GM12874 (cell line): ENCODE measurements around the gene PIGM.

Experiments used
- TF ChIP-seq, protein P1 (sequence below): IDR thresholded peaks from 2 replicates; pipeline ENCODE4 v1.5.1; 2011; ENCODE audit warnings: low read depth, mild to moderate bottlenecking, control low read depth, low read length, moderate library complexity; ENCODE audit not compliant: insufficient read depth

The PIGM gene

DNA sequence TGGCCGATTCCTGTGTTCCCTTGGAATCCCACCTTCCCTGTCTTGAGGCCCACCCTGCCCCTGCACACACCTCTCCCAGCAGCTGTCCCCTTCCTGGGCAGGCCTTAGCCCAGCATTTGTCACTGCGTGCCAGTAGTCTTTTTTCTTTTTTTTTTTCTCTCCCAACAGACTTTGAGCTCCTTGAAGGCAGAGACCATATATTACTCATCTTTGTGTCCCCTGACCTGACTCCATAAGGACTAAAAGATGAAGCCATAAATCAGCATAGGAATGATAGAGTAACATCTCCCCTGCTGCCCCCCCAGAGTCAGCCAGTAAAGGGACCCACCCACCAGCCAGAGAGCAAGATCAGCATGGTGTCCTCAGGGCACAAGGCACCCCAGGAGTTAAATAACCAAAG, 27.4 kb downstream of the PIGM start:
- TF ChIP-seq, protein P1, sequence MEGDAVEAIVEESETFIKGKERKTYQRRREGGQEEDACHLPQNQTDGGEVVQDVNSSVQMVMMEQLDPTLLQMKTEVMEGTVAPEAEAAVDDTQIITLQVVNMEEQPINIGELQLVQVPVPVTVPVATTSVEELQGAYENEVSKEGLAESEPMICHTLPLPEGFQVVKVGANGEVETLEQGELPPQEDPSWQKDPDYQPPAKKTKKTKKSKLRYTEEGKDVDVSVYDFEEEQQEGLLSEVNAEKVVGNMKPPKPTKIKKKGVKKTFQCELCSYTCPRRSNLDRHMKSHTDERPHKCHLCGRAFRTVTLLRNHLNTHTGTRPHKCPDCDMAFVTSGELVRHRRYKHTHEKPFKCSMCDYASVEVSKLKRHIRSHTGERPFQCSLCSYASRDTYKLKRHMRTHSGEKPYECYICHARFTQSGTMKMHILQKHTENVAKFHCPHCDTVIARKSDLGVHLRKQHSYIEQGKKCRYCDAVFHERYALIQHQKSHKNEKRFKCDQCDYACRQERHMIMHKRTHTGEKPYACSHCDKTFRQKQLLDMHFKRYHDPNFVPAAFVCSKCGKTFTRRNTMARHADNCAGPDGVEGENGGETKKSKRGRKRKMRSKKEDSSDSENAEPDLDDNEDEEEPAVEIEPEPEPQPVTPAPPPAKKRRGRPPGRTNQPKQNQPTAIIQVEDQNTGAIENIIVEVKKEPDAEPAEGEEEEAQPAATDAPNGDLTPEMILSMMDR: no peak

DNA sequence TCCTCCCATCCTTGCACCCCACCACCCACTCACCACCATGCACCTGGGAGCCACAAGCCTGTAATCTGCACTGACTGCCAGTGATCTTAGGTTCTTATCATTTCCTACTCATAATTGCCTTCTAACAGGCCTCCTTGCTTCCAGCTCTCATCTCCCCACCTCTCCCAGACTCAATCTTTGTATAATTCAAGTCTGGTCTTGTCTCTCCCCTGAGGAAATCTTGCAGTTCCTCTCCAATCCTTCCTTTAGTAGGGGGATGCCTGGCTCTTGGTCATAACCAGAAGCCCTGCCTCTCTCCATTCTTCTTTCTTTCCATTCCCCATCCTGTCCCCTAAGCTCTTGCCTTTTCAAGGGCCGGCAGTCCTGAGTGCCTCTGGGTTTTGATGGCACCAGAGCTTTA, 27.8 kb downstream of the PIGM start:
- TF ChIP-seq, protein P1: no peak

DNA sequence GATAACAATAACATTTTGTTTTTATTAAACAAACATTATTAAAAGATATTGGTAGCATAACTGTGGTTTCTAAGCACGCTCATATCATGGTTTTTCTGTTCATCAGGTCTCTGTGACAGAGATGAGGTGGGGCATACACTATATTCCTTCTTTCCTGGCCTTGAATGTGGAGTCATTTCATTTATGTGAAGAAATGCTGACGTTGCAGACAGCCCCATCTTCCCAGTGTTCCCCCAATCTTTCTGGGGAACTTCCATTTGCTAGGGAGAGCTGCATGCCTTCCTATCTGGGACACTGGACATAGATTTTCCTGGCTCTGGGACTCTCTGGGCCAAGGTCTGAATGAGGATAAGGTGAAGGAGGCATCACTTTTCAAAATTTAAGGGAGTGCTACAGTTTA, 30.4 kb downstream of the PIGM start:
- TF ChIP-seq, protein P1: no peak

DNA sequence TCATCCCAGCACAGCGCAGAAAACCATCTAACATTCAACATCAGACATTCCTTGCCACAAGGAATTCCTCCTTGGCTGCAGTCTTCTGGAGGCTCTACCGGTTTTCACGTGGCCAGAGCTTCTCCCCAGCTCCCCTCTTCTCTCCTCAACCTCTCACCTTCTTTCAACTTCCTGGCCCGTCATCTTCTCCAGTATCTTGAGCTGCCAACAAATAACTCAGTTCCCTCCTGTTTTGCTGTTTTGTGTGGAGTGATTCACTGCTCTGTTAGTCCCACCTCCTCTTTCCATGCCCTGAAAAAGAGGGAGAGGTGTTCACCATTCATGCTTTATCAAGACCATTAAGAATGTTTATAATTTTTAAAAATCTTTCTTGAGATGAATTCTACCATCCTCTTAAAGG, 32.6 kb downstream of the PIGM start:
- TF ChIP-seq, protein P1: no peak

DNA sequence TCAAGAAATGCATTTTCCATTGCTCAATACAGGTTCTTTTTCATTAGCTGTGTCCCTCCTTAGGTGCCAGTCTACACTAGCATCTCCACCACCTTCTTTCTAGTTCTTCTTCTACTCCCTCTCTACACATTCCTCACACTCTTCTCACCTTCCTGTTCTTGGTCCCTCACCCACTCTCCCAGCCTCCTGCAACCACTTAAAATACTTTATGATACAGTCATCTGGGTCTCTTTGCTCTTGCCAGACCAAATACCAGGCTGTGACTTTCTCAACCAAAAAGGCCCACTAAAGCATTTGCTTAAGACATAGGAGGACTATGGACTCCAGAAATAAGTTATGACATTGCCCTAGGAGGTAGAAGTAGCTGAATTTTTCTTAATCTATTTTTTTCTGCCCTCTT, 35.1 kb downstream of the PIGM start:
- TF ChIP-seq, protein P1: no peak

DNA sequence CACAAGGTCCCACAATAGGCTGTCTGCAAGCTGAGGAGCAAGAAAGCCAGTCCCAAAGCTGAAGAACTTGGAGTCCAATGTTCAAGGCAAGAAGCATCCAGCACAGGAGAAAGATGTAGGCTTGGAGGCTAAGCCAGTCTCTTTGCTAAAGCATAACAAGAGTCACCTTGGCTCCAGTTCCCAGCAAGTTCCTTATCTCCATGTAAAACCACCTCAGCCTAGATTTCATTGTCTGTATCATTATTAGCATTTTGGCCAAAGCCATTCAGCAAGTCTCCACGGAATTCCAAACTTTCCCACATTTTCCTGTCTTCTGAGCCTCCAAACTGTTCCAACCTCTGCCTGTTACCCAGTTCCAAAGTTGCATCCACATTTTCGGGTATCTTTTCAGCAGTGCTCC, 36.9 kb downstream of the PIGM start:
- TF ChIP-seq, protein P1: no peak

DNA sequence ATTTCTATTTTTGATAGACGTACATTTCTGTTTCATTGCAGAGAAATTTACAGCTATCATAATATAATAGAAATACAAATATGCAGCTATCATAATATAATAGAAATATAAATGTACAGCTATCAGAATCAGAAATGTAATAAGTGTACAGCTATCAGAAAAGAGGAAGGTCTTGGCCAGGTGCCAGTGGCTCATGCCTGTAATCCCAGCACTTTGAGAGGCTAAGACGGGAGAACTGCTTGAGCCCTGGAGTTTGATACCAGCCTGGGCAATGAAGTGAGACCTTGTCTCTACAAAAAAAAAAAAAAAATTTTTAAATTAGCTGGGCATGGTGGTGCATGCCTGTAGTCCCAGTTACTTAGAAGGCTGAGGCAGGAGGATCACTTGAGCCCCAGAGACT, 37.9 kb downstream of the PIGM start:
- TF ChIP-seq, protein P1: no peak

DNA sequence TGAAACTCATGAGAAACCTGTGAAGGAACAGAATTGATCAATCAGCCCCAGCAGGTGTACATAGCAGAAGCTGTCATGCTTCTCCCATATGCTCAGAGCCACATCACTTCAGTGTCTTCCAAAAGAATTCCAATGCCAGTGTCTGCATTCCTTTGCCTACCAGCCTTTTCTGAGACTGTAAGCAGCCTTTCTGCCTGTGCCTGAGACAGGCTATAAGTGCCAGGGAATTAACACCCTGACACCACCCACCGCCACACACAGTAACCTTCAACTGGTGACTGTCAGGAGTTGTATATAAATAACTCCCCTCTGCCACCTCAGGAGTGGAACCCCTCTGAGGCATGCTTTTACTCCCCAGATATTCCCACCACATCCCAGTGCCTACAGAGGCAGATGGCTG, 39.6 kb downstream of the PIGM start:
- TF ChIP-seq, protein P1: no peak
